Left lung (tissue), 10 donors: Measurements from ENCODE around the gene RIMS4. TPM values are rescaled to one million over a fixed set of nuclear protein-coding genes. Genes with fewer than 3 reads are reported as not detected.

Source experiments
- ATAC-seq: fragments of 200-7000 bp; cut with Tn5 transposase; one replicate; pipeline ENCODE4 v1.9.1; 2020; ENCODE audit warnings: moderate library complexity
- DNase-seq, 4 donors: peaks; one replicate each; pipeline ENCODE4 v3.0.0-alpha.2; 2013 to 2020
- H3K27ac ChIP-seq, 2 donors: fragments of 200-600 bp; sonication (generic) in 1 of 2; one replicate each; pipeline versions ENCODE4 v1.5.0 to v1.8.0; 2020 to 2021
- H3K27me3 ChIP-seq, 2 donors: fragments of 200-600 bp; sonication (generic) in 1 of 2; one replicate each; pipeline versions ENCODE4 v1.5.0 to v1.8.0; 2020 to 2021
- H3K36me3 ChIP-seq, 2 donors: fragments of 200-600 bp; sonication (generic) in 1 of 2; one replicate each; pipeline versions ENCODE4 v1.5.0 to v1.8.0; 2020 to 2021
- H3K4me1 ChIP-seq, 2 donors: fragments of 200-600 bp; one replicate each; pipeline ENCODE4 v1.8.0; 2021
- H3K4me3 ChIP-seq, 2 donors: fragments of 200-600 bp; sonication (generic) in 1 of 2; one replicate each; pipeline versions ENCODE4 v1.5.0 to v1.8.0; 2020 to 2021; ENCODE audit warnings: mild to moderate bottlenecking in 1 of 2
- H3K9me3 ChIP-seq, 2 donors: fragments of 200-600 bp; sonication (generic) in 1 of 2; one replicate each; pipeline versions ENCODE4 v1.5.0 to v1.8.0; 2020 to 2021
- CTCF ChIP-seq, 2 donors: fragments of 200-600 bp; sonication (generic) in 1 of 2; IDR thresholded peaks; one replicate each; pipeline versions ENCODE4 v1.5.0 to v1.8.0; 2021; ENCODE audit warnings: antibody characterized with exemption in 2 of 2
- intact Hi-C, 2 donors: fragments of 100-400 bp; cut with DNase I; formaldehyde crosslinking; loops; one replicate each; pipeline versions ENCODE4 v1.11.2 to v1.14.2; 2022
- polyA plus RNA-seq, 6 donors: library from polyadenylated mRNA; unstranded; fragments of 120-200 nt; gene quantifications; one replicate each; pipeline ENCODE4 v1.2.1, GENCODE V29; 2013; ENCODE audit not compliant: insufficient read length in 6 of 6
- total RNA-seq, 2 donors: library from RNA; stranded (reverse); fragmentation: NEBNext Ultra II Directional; extraction: Animal tissue kit (Norgen Biotek cat#: 25700); gene quantifications; one replicate each; pipeline ENCODE4 v1.2.1, GENCODE V29; 2021
- donor health status: DM: no; HTN: yes; CAD: no.
- donor health status: DM: no; HTN: no; CAD: no.

Gene RIMS4
- total and polyA plus RNA-seq, 8 donors = 0.47 to 6.3 (median 4.1) TPM

GRCh38 chr20:44738813-44739477 is 71.4 kb downstream of the RIMS4 start:
- ATAC-seq (peak; percentile 64), DNase-seq (peak in 2 of 4 donors; percentile 51 to 75)
- TF ChIP-seq CTCF (IDR thresholded peaks at IDR 0.05) = no peak
- Histone ChIP-seq H3K27me3 (no peaks in the 10 kb centered on the region), H3K4me3 (no peak overlapping the region), H3K4me1 (no peaks in the 10 kb centered on the region), H3K36me3 (no peaks in the 10 kb centered on the region), H3K27ac (no peak overlapping the region), H3K9me3 (peaks cover 0 to 3% of the 10 kb centered on the region in 2 donors)
- intact Hi-C loops = no loop called here

- H3K4me3 ChIP-seq = no peak overlapping the region
- TF ChIP-seq CTCF (IDR thresholded peaks at IDR 0.05) = no peak
- H3K4me1 ChIP-seq = peaks cover 0 to 3% of the 10 kb centered on the region in 2 donors
- H3K36me3 ChIP-seq = no peaks in the 10 kb centered on the region
- no peak overlapping the region for H3K27ac ChIP-seq
- intact Hi-C loops = no loop called here
- H3K9me3 ChIP-seq = peaks cover 0 to 3% of the 10 kb centered on the region in 2 donors
- no peaks in the 10 kb centered on the region for H3K27me3 ChIP-seq
- no peak for ATAC-seq
- no peak for DNase-seq
Observed at GRCh38 chr20:44737116-44737515, 73.2 kb downstream of the RIMS4 start.

GRCh38 chr20:44736170-44737021 is 74.0 kb downstream of the RIMS4 start:
- Histone ChIP-seq H3K36me3 (no peaks in the 10 kb centered on the region), H3K4me1 (peaks cover 0 to 3% of the 10 kb centered on the region in 2 donors), H3K4me3 (no peak overlapping the region), H3K27me3 (no peaks in the 10 kb centered on the region), H3K27ac (no peak overlapping the region), H3K9me3 (peaks cover 0 to 3% of the 10 kb centered on the region in 2 donors)
- intact Hi-C loops = no loop called here
- ATAC-seq (peak; percentile 71), DNase-seq (peak in 1 of 4 donors; percentile 53)
- TF ChIP-seq CTCF (IDR thresholded peaks at IDR 0.05) = no peak

GRCh38 chr20:44735816-44736169 is 74.6 kb downstream of the RIMS4 start:
- Histone ChIP-seq H3K27me3 (no peaks in the 10 kb centered on the region), H3K27ac (no peak overlapping the region), H3K36me3 (no peaks in the 10 kb centered on the region), H3K9me3 (peaks cover 0 to 3% of the 10 kb centered on the region in 2 donors), H3K4me1 (peaks cover 0 to 3% of the 10 kb centered on the region in 2 donors), H3K4me3 (no peak overlapping the region)
- DNase-seq (no peak), ATAC-seq (no peak)
- intact Hi-C loops = loop anchor here in 1 of 2 donors (2.0 kb wide), 1 partner anchor 51 kb away; no protein-coding TSS in a partner anchor
- TF ChIP-seq CTCF (IDR thresholded peaks at IDR 0.05) = no peak

GRCh38 chr20:44734938-44735337 is 75.4 kb downstream of the RIMS4 start:
- ATAC-seq (peak; percentile 51), DNase-seq (no peak)
- Histone ChIP-seq H3K9me3 (peaks cover 0 to 3% of the 10 kb centered on the region in 2 donors), H3K36me3 (no peaks in the 10 kb centered on the region), H3K4me1 (peaks cover 0 to 3% of the 10 kb centered on the region in 2 donors), H3K4me3 (no peak overlapping the region), H3K27ac (no peak overlapping the region), H3K27me3 (no peaks in the 10 kb centered on the region)
- TF ChIP-seq CTCF (IDR thresholded peaks at IDR 0.05) = peak in 1 of 2 donors; percentile 21
- intact Hi-C loops = loop anchor here in 1 of 2 donors (2.0 kb wide), 1 partner anchor 50 kb away; no protein-coding TSS in a partner anchor
